Retinal pigment epithelial cell (primary cell): ENCODE results near the gene CHD5.

ENCODE experiments used
- DNase-seq: peaks from one replicate; pipeline ENCODE4 v3.0.0-alpha.2; 2010; ENCODE audit warnings: low read depth
- H3K4me3 ChIP-seq: 2 replicates; pipeline ENCODE4 v1.5.1; 2011; ENCODE audit warnings: mild to moderate bottlenecking, low read length, control low read depth, moderate library complexity
- CTCF ChIP-seq: conservative IDR thresholded peaks from 2 replicates; pipeline ENCODE4 v1.5.1; 2011; ENCODE audit warnings: low read depth, low read length, control low read depth, inconsistent platforms

Gene CHD5

GRCh38 chr1:6103854-6104530, 76.1 kb downstream of the CHD5 start:
- no peak for TF ChIP-seq CTCF
- no peak for DNase-seq
- no peak overlapping the region for H3K4me3 ChIP-seq

- DNase-seq = no peak
These were observed 76.8 kb downstream of the CHD5 start for GRCh38 chr1:6103111-6103853.

GRCh38 chr1:6102532-6102845, 77.6 kb downstream of the CHD5 start:
- no peak overlapping the region for H3K4me3 ChIP-seq
- no peak for DNase-seq
- no peak for TF ChIP-seq CTCF

More at GRCh38 chr1:6103111-6103853, 76.8 kb downstream of the CHD5 start:
- TF ChIP-seq CTCF = no peak
- no peak overlapping the region for H3K4me3 ChIP-seq

- DNase-seq = no peak
- H3K4me3 ChIP-seq = no peak overlapping the region
- TF ChIP-seq CTCF = no peak
These were observed 78.1 kb downstream of the CHD5 start for GRCh38 chr1:6101826-6102531.

- TF ChIP-seq CTCF = no peak
- DNase-seq = no peak
- H3K4me3 ChIP-seq = no peak overlapping the region
These were observed 79.0 kb downstream of the CHD5 start for GRCh38 chr1:6100861-6101783.

- H3K4me3 ChIP-seq = no peak overlapping the region
- DNase-seq = no peak
- peak; percentile 33 for TF ChIP-seq CTCF
These were observed 80.0 kb downstream of the CHD5 start for GRCh38 chr1:6099787-6100765.
